Stimulated activated CD8-positive, alpha-beta memory T cell treated with anti-CD3 and anti-CD28 coated beads, Interleukin-7, amount 100 ng/mL, for 24 hours (primary cell): Measurements from ENCODE around the gene KCNQ5.
"Not testable (repeated sequence)": the region's sequence is repeated elsewhere in the genome, so short reads cannot be mapped to it uniquely, and the experiment has no call there.

Experiments used
- DNase-seq: peaks from one replicate; pipeline ENCODE4 v3.0.0-alpha.2; 2020; ENCODE audit warnings: low read depth

KCNQ5 gene

DNA sequence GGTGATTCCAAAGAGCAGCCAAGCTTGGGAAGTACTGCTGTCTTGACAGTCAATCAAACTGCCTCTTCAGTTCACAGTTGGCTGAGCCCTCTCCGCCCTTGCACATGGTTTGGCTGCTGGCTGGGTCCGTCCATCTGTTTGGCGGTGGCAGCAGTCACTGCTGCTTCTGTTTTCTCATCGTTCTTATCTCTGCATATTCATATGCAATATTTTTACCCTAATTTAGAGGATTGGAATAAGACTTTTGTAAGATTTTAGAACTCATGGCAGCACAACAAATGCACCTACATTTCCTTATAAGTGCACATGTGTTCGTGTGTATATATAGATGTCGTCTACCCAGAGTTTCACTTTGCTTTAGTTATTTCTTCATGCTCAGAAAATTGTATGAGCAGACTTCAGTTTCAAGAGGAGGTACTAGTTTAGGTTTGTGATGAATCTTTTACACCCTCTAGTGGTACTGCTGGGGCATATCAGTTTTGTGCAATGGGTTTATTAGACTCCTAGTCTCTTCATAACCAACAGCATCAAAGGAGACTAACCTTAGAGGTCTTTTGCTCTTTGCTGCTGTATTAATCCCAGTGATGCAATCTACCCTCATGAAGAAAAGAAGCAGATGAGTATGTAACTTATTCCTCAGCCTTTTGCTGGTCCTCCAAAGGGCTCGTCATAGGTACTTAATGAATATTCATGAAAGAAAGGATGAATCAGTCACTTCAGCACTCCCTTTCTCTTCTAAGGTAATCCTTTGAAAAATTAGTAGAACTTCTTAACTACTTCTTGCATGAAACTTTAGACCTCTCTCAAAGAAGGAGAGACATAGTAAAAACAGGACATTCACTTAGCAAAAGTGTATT, 559.1 kb downstream of the KCNQ5 start:
- no peak for DNase-seq

DNA sequence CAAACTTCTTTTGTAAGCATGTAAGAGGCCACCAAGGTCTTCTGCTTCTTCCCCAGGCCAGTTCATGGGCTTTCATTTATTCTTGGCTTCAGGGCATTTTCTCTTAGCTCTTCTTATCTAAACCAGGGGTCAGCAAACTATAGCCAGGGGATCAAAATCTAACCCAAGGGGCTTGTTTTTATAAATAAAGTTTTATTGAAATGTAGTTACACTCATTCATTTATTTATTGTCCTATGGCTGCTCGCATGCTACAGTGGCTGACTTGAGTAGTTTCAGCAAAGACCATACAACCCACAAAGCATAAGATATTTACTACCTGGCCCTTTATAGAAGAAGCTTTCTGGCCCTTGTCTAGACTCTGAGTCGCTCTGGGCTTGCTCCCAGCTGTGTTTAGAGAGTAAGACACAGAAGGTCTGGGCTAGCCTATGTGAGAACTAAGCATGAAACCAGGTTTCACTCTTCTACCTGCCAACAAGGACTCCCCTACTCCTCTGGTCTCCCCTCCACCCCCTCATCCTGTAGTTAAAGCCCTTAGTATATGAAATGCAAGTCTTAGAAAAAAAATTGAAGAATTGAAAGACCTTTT, 560.2 kb downstream of the KCNQ5 start:
- DNase-seq = no peak

DNA sequence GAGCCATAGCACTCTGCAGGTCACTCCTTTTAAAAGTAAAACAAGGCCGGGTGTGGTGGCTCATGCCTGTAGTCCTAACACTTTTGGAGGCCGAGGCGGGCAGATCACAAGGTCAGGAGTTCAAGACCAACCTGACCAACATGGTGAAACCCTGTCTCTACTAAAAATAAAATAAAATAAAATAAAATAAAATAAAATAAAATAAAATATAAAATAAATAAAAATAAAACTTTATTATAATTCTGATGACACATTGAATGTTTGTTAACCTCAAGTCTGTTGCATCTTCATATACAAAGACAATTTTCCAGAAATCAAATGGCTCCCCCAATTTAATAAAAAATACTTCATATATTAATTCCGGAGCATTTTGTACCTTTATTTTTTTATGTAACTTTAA, 571.4 kb downstream of the KCNQ5 start:
- DNase-seq = not testable (repeated sequence)

DNA sequence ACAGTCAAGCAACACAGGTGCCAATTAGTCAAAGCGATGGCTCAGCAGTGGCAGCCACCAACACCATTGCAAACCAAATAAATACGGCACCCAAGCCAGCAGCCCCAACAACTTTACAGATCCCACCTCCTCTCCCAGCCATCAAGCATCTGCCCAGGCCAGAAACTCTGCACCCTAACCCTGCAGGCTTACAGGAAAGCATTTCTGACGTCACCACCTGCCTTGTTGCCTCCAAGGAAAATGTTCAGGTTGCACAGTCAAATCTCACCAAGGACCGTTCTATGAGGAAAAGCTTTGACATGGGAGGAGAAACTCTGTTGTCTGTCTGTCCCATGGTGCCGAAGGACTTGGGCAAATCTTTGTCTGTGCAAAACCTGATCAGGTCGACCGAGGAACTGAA, 572.9 kb downstream of the KCNQ5 start:
- DNase-seq = no peak

DNA sequence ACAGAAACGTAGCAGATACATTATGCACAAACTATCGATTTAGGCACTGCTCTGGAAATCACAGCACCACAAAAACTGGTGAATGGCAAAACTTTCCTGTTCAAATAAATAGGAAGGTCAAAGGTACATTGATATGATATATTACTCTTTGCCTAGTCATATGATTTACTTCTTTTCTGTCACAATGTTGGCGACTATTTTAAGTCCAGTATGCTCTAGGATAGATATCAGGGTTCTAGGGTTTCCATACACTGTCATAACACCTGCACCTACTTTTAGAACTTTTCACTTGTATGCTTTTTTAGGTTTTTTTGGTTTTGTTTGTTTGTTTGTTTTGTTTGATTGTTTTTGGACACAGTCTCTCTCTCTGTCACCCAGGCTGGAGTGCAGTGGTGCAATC, 578.4 kb downstream of the KCNQ5 start:
- DNase-seq = no peak

DNA sequence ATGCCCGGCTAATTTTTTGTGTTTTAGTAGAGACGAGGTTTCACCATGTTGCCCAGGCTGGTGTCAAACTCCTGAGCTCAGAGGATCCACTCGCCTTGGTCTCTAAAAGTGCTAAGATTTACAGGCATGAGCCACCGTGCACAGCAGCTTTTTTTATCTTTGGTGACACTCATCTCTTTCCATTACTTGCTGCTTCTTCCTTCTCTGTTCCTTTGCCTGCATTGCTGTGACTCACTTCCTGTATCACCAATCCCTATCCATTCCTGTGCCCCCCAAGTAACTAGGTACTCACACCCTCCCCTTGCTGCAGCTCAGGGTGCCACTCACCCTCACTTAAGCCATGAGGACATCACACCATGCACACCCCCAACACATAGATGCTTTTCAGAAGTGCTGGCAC, 578.9 kb downstream of the KCNQ5 start:
- no peak for DNase-seq

DNA sequence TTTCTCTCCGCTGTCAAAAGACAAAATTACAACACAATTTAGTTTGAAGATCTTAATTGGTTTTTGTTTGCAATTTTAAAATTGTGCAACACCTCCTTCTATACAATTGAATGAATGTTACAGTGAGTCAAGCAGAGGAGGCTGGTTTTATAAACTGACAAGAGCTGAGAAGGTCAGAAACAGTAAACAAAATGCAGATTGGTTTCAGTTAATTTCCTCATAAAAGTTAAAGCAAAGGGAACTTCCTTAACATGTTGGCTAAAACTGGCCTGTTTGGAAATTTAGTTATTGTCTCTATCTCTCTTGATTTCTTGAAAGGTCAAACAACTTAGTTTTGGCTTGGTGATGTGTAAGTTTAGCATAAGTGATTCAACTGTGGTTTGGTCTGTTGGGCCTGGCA, 581.2 kb downstream of the KCNQ5 start:
- DNase-seq = no peak

DNA sequence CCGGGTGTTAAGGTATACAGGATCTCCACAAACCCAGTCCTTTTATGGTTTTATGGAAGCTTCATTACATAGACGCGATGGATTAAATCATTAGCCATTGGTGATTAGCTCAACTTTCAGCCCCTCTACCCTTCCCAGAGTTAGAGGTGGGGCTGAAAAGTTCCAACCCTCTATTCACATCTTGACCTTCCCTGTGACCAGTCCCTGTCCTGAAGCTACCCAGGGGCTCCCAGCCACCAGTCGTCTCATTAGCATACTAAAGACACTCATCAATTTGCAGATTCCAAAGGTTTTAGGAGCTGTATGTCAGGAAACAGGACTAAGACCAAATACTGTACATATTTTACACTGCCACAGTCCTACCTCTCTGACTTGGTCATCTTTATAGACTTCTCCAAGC, 582.4 kb downstream of the KCNQ5 start:
- DNase-seq = no peak

DNA sequence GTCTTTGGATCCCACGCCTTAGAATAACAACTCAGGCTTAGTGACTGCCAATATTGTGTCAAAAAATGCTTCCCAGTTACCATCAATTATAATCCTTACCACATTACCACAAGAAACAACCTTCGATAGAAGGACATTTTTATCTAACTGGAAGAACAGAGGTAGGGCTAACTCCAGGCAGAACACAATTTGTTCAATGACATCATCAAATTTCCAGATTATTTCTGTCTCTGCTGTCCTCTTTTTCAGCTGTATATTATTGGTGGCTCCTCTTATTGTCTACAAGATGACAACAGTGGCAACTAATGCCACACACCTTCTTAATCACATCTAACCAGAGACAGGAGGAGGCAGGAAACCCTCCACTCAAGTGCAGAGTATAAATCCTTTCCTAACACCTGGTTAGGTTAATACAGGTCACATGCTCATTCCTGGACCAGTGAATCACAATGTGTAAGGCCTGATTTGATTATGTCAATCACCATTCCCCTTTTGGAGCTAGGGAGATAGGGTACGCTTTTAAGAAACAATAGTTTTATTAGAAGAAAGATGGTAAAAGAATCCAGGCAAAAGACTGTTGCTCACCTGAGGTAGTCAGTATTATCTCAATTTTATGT, 585.5 kb downstream of the KCNQ5 start:
- no peak for DNase-seq

DNA sequence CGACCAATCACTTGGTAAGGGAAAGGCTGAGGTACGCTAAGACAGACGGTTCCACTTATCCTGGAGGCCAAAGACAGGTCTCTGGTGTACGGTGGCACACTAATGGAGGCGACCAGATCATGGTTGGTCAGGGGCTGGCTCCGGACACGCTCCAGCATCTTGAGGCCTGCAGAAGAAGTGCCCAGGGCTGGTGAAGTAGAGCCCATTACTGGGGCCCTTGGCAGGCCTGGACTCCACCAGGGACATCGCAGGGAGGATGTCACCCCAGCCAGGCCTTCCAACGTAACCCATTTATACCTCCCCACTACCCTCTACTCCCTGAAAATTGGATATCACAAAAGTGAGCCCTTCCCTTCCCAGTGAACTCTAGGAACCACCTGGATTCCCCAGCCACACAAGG, 587.3 kb downstream of the KCNQ5 start:
- no peak for DNase-seq

DNA sequence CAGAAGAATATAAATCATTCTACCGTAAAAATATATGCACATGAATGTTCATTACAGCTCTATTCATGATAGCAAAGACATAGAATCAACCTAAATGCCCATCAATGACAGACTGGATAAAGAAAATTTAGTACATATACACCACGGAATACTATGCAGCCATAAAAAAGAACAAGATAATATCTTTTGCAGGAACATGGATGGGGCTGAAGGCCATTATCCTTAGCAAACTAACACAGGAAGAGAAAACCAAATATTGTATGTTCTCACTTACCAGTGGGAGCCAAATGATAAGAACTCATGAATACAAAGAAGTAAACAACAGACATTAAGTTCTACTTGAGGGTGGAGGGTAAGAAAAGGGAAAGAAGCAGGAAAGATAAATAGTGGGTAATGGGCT, 595.0 kb downstream of the KCNQ5 start:
- DNase-seq = no peak

DNA sequence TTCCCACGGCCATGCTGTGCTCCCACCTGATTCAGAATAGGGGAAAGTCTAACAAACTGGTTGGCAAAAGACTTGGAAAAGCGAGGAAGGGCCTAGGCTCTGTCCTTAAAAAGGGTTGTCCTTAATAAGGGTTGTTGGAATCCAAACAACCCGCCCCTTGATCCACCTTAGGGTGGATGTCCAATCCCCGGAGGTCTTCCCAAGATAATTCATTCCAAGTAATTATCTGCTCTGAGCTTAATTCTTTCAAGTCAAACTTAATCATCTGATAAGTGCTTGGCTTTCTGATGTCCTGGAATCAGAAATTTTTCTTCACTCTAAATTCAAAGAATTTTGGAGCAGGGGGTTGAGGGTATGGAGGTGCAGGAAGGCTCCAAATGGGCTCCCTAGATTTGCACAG, 603.5 kb downstream of the KCNQ5 start, which contains the start of gene KHDC1L:
Gene KHDC1L (minus strand): TSS at position 101 of the 400 bp plus-strand sequence. CDS start 88 bp downstream, at position 13.
- no peak for DNase-seq

DNA sequence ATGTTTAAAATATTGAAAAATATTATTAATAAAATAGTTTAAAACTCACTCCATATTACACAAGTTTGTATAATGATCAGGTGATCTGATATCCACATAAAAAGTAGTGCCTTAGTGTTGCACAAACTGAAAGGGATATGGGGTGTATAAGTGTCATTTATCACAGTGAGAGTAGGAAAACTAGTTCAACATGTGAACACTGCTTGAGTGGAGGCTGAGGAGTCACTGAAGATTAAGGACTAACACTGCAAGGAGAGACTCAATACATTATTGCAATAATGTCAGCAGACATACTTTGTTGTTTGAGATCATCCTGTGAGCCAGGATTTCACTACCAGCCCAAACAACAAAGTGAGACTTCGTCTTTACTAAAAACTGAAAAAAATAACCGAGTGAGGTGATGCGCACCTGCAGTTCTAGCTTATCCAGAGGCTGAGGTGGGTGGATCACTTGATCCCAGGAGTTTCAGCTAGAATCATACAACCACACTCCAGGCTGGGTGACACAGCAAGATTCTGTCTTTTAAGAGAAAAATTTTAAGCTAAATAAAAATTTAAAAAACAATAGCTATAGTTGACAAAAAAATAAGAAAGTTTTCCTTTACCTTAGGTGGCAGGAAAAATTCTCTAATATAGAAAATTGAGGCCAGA, 605.9 kb downstream of the KCNQ5 start:
- DNase-seq = no peak

DNA sequence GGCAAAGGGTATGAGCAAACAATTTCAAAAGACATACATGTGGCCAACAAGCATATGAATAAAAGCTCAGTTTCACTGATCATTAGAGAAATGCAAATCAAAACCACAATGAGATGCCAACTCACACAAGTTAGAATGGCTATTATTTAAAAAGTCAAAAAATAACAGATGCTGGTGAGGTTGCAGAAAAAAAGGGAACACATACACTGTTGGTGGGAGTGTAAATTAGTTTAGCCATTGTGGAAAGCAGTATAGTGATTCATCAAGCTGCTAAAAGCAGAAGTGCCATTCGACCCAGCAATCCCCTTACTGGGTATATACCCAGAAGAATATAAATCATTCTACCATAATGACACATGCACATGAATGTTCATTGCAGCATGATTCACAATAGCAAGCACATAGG, 610.1 kb downstream of the KCNQ5 start:
- DNase-seq = no peak

DNA sequence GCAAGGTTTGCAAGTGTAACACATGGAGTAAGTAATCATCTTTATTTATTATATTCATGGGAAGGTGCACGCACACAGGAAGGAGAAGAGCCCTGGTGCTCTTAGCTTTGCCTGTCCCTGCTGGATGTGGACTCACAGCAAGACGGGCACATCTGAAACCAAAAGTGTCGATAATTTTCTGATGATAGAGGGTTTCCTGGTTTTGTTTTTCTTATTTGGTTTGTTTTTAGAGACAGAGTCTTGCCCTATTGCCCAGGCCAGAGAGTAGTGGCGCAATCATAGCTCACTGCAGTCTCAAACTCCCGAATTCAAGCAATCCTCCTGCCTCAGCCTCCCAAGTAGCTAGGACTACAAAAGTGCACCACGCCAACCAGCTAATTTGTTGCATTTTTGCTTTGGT, 611.2 kb downstream of the KCNQ5 start:
- no peak for DNase-seq

DNA sequence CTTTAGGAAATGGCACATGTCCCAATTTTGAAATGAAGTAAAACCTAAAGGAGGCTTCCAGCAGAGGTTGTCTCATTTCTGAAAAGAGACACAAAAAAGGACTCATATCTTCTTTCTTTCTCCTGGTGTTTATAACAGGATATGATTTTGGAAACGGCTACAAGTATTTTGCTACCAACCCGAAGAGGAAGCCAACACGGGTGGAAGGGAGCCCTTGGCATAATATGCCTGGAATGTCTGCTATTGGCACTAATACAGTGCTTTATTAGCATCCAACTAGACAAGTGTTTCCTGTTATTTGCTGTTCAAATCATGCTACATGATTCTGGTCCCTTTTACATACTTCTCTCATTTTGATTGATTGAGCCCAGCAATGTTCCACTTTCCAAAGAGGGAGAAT, 612.1 kb downstream of the KCNQ5 start:
- not testable (repeated sequence) for DNase-seq

DNA sequence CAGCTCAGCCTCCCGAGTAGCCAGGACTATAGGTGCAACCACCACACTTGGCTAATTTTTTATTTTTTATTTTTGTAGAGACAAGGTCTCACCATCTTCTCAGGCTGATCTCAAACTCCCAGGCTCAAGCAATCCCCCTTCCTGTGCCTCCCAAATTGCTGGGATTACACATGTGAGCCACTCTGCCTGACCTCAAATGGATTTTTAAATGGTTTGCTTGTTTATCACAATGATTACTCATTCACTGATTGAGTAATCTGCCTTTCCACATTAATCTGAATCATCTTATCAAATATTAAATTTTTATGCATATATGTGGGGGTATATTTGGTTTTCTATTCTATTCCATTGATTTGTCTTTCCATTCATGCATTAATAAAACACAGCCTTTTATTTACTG, 612.9 kb downstream of the KCNQ5 start:
- DNase-seq = no peak

DNA sequence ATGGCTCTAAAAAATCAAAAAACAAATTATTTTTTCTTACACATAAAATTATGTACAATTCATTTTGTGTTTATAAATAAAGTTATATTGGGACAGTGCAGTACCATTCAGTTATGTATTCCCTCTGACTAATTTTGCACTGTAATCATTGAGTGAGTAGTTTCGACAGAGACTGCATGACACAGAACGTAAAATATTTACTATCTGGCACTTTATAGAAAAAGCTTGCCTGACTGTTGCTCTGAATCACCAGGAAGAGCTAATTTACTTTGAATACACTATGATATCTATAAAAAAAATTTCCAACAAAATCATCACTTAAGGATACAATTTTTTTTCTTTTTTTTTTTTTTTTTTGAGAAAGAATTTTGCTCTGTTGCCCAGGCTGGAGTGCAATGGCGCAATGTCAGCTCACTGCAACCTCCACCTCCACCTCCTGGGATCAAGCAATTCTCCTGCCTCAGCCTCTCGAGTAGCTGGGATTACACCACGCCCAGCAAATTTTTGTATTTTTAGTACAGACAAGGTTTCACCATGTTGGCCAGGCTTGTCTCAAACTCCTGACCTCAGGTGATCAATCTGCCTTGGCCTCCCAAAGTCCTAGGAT, 614.4 kb downstream of the KCNQ5 start:
- no peak for DNase-seq

DNA sequence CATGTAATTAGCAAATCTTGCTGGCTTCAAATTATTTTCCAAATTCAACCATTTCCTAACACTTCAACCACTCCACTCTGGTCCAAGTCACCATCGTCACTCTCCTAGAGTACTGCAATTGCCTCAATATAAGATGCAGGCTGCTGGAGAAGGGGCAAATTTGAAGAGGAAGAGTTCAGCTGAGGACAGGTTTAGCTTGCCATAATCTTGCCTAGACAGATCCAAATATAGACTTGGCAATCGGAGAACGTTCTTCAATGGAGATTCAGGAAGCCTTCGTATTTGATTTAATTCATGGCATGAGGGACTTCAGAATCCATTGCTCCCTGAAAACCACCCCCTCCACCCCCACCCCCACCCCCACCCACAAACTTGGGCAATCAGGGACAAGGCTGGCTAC, 618.9 kb downstream of the KCNQ5 start:
- DNase-seq = no peak

DNA sequence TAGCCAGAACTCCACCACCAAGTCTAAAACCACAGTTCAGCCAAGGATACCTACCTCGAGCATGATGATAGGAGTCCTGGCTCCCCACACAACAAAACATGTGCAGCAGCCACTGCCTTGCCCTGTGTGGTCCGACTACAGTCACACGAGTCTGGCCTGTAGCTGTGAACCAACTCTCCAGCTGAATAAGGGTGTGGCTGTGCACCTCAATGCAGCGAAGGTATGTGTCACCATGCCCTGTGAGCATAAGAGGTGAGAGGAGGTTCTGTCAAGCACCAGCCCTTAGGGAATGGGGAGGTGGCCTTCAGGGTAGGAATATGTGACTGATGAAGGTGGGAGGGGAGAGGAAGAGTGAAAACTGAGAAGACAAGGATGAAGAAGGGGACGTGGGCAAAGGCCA, 620.1 kb downstream of the KCNQ5 start:
- DNase-seq = no peak
